ENCODE measurements around the gene SOX2. TPM values are rescaled to one million over a fixed set of nuclear protein-coding genes. Genes with fewer than 3 reads are reported as not detected.

SOX2 gene
- polyA plus RNA-seq, 4 donors = 0.22 to 0.64 (median 0.47) TPM

GRCh38 chr3:181721046-181721875, 9.5 kb downstream of the SOX2 start:
- DNase-seq (ENCODE audit: low read depth in 4 of 4, low spot score in 3 of 4) = no peak

GRCh38 chr3:181722156-181722555, 10.4 kb downstream of the SOX2 start:
- no peak for DNase-seq (ENCODE audit: low read depth in 4 of 4, low spot score in 3 of 4)

- no peak for DNase-seq (ENCODE audit: low read depth in 4 of 4, low spot score in 3 of 4)
Observed at GRCh38 chr3:181722766-181723425, 11.2 kb downstream of the SOX2 start.

DNA sequence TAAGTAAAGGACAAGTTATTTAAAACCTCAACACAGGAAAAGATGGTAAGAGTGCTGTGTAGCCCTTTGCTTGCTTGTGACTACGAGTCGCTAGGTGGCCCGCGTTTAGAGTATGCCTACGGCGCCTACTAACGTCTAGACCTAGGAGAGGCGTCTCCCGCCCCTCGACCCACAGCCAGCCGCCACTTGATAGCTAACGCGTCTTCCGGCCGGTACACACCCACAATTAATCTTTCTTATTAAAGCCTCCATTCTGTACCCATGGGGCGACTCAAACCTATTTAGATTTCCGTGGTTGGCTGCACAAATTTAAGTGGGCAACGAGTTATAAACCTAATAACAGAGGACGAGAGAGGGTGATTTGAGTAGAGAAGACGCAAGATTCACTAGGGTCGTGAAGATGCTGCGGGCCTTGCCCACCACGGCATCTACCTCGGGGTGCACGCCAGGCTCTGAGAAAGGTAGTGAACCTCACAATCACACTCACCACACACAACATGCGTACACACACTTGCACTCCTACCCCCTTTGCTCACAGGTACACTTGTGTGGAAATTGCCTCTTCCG, 12.0 kb downstream of the SOX2 start:
- DNase-seq (ENCODE audit: low read depth in 4 of 4, low spot score in 3 of 4) = no peak

DNA sequence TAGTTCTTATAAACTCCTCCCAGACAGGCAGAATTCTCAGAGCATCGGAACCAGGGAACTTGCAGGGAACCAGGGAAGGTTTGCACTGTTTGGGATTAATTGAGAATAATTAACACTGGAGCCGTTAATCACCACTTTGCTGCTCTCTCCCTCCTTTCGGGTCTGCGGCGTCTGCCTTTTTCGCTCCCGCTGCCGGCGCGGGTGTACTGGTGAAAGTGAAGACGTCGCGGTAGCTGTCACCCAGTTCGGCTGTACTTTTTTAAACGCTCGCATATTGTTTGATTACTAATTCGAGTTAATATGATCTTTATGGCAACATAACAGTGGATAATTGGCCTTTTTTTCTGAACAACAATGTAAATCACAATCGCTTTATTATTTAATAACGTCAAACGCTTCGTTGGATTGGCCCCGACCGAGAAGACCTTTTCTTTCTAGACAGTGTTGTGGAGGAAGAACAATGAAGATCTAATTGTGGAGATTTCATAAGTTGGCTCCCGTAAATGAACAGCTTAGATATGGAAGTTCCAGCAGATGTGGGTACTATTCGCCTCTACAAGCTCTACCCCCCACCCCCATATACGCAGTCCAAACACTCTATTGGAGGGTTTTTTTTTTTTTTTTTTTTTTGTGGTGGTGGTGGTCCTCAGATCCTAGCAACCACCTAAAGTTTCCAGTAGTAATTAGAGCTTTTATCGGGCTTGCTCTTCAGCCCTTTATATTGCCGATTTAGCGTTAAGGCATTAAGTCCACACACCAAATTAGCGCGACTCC, 12.7 kb downstream of the SOX2 start:
- no peak for DNase-seq (ENCODE audit: low read depth in 4 of 4, low spot score in 3 of 4)

- no peak for DNase-seq (ENCODE audit: low read depth in 4 of 4, low spot score in 3 of 4)
Observed at GRCh38 chr3:181725131-181725731, 13.5 kb downstream of the SOX2 start.

DNA sequence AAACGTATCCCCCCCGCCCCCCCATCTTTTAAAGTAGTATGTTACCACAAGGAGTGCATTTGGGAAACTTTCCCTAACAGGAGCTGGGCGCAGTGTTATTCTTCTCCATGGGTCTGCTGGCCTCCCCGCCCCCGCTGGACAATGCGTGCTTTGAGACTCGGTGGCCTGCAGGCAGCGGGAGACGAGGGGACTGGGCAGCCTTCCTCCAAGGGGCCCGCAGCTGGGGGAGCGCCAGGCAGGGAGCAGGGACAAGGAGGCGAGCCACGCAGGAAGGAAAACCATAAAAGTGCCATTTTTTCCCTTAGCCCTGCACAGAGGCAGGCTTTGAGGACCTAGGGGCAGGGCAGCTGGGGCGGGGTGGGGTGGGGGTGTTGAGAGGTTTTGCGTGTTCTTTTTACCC, 14.1 kb downstream of the SOX2 start:
- no peak for DNase-seq (ENCODE audit: low read depth in 4 of 4, low spot score in 3 of 4)

- DNase-seq (ENCODE audit: low read depth in 4 of 4, low spot score in 3 of 4) = no peak
Observed at GRCh38 chr3:181726351-181727330, 14.9 kb downstream of the SOX2 start.

DNA sequence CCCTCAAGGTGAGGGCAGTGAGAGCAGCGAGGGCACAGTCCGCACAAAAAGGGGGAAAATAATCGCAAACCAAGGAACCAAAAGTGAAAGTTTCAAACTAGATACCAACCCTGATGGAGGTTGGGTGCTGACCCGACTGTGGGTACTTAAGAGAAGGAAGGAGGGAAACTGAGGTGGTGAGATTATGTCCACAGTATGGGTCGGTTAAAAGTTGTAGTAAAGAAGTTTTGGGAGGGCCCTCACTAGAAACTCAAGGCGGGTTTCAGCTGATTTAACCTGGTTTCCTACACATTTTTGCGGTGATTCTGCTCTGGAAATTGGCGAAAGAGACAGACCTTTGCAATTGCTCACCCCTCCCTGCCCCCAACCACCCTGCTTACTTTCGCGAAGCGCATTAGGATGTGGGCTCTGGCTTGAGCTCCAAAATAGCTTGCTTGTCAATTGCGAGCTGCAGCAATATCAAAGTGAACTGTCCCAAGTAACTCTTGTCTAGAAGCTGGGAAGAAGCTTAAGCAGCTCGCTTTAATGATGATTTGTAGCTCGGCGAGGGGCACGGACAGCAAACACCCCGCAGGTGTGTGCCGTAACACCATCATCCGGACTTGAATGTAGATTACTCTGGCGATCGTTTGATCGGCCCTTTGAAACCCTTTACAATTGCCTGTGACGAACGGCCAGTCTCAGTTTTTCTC, 15.8 kb downstream of the SOX2 start:
- no peak for DNase-seq (ENCODE audit: low read depth in 4 of 4, low spot score in 3 of 4)

- DNase-seq (ENCODE audit: low read depth in 4 of 4, low spot score in 3 of 4) = no peak
Observed at GRCh38 chr3:181728470-181729340, 17.0 kb downstream of the SOX2 start.

DNA sequence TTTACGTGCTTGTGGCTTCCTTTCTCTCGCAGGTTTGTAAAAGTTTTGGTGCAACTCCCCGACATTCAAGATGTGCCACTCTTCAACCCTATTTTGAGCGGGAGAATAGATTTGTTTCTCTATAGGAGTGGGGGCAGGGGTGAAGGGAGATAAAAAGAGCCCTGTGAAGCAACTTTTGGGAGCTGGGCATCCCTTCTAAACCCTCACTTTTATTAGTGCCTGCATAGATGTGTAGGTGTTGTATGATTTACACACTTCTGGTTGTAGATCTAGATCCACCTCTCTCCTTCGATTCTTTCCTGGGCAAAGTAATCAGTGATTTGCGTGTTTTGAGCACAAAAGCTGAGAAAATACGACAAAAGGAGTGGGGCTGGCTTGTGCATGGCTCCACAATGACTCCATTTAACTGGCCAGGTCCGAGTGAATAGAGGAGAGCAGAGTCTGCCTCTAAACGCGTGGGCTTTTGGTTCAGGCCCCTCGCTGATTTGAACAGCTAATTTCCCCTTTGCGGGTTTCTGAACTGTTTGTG, 17.7 kb downstream of the SOX2 start:
- DNase-seq (ENCODE audit: low read depth in 4 of 4, low spot score in 3 of 4) = no peak

GRCh38 chr3:181730316-181730715, 18.6 kb downstream of the SOX2 start:
- DNase-seq (ENCODE audit: low read depth in 4 of 4, low spot score in 3 of 4) = no peak

- no peak for DNase-seq (ENCODE audit: low read depth in 4 of 4, low spot score in 3 of 4)
Observed at GRCh38 chr3:181730934-181731333, 19.2 kb downstream of the SOX2 start.

DNA sequence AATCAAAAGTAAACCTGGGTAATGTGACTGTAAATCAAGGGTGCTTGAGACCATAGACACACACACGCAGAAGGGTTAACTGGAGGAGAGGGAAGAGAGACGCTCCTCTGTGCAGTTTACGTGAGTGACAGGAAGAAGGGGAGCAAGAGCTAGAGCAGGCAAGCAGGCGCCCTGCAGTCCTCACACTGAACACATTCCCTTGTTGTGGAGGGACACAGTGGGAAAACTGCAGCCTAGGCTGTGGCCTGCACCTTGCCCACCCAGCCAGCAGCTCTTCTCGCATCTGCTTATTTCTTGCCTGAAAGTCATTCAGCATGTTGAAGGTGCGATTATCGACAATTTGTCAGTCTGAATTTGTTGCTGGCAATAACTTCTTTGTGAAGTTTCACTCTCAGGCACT, 24.2 kb downstream of the SOX2 start:
- DNase-seq (ENCODE audit: low read depth in 4 of 4, low spot score in 3 of 4) = no peak

DNA sequence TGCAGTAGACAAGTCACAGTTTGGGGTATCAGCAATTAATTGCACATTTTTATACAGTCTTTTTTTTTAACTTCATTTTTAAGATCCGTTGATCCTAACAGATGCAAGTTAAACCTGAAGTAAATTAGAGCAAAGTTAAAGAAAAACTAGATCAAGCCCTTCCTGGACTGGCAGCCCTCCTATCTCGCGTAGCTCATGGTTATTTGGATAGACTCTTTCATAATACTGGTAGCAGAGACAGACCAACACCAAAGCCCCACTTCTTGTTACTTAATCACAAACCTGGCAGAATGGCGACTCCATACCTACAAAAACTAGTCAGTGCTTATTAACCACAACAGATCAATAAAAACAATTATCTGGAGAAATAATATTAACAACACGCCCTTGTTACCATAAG, 26.8 kb downstream of the SOX2 start:
- DNase-seq (ENCODE audit: low read depth in 4 of 4, low spot score in 3 of 4) = no peak

- no peak for DNase-seq (ENCODE audit: low read depth in 4 of 4, low spot score in 3 of 4)
Observed at GRCh38 chr3:181739628-181740027, 27.9 kb downstream of the SOX2 start.

- no peak for DNase-seq (ENCODE audit: low read depth in 4 of 4, low spot score in 3 of 4)
Observed at GRCh38 chr3:181741417-181741816, 29.7 kb downstream of the SOX2 start.

- DNase-seq (ENCODE audit: low read depth in 4 of 4, low spot score in 3 of 4) = no peak
Observed at GRCh38 chr3:181752202-181752671, 40.5 kb downstream of the SOX2 start.
